PC-3 (cell line): ENCODE results near the gene DNAH7. TPM values are rescaled to one million over a fixed set of nuclear protein-coding genes. Genes with fewer than 3 reads are reported as not detected.

Experiments
- ATAC-seq: fragments of 200-7000 bp; cut with Tn5 transposase; 2 replicates; pipeline ENCODE4 v1.9.1; 2020; ENCODE audit warnings: mild to moderate bottlenecking, moderate library complexity
- BruUV-seq: library from RNA; stranded (reverse); fragments of 400-500 nt; replicated peaks from 2 replicates; lab custom pipeline; 2021; lab: Mats Ljungman, UMichigan
- CTCF ChIA-PET: fragments of 300-600 bp; sonication (Branson Sonifier 250); formaldehyde crosslinking; loops from one replicate; lab custom pipeline; 2022; ENCODE audit warnings: antibody characterized with exemption; lab: Charles Lee
- POLR2A ChIA-PET: fragments of 300-600 bp; sonication (Branson Sonifier 250); formaldehyde crosslinking; loops from one replicate; lab custom pipeline; 2022; ENCODE audit warnings: antibody characterized with exemption; ENCODE audit not compliant: unreplicated experiment; lab: Charles Lee
- DNase-seq: peaks from one replicate; pipeline ENCODE4 v3.0.0-alpha.2; 2015
- H2AFZ ChIP-seq: fragments of 300-600 bp; sonication (generic); 2 replicates; pipeline ENCODE4 v1.6.0; 2016; ENCODE audit warnings: antibody characterized with exemption, low read length
- H3F3A ChIP-seq: fragments of 300-600 bp; sonication (generic); one replicate; pipeline ENCODE4 v1.6.0; 2017; ENCODE audit warnings: antibody characterized with exemption, low read length, control low read depth, mild to moderate bottlenecking; ENCODE audit not compliant: unreplicated experiment
- H3K27ac ChIP-seq: fragments of 300-600 bp; sonication (generic); 2 replicates; pipeline ENCODE4 v1.5.1; 2016; ENCODE audit warnings: mild to moderate bottlenecking, low read length
- H3K27me3 ChIP-seq: fragments of 300-600 bp; sonication (generic); 2 replicates; pipeline ENCODE4 v1.6.1; 2016; ENCODE audit warnings: low read length, mixed read lengths
- H3K36me3 ChIP-seq: fragments of 300-600 bp; sonication (generic); 2 replicates; pipeline ENCODE4 v1.6.1; 2016; ENCODE audit warnings: low read depth, mixed run types, low read length, mixed read lengths
- H3K4me1 ChIP-seq: fragments of 300-600 bp; sonication (generic); 2 replicates; pipeline ENCODE4 v1.5.1; 2016; ENCODE audit warnings: low read length; ENCODE audit not compliant: insufficient read depth
- H3K4me2 ChIP-seq: fragments of 300-600 bp; sonication (generic); 2 replicates; pipeline ENCODE4 v1.6.0; 2016; ENCODE audit warnings: low read length
- H3K4me3 ChIP-seq: fragments of 300-600 bp; sonication (generic); 2 replicates; pipeline ENCODE4 v1.5.1; 2016; ENCODE audit warnings: mild to moderate bottlenecking, low read length, mixed read lengths
- H3K79me2 ChIP-seq: fragments of 300-600 bp; sonication (generic); 2 replicates; pipeline ENCODE4 v1.6.1; 2017; ENCODE audit warnings: low read length, mixed read lengths
- H3K9ac ChIP-seq: fragments of 300-600 bp; sonication (generic); 2 replicates; pipeline ENCODE4 v1.6.0; 2016; ENCODE audit warnings: mild to moderate bottlenecking, low read length
- H3K9me2 ChIP-seq: fragments of 300-600 bp; sonication (generic); replicated peaks from 2 replicates; pipeline ENCODE4 v1.6.1; 2016; ENCODE audit warnings: mixed run types, low read length, mixed read lengths
- H3K9me3 ChIP-seq: fragments of 300-600 bp; sonication (generic); 2 replicates; pipeline ENCODE4 v1.6.1; 2016; ENCODE audit warnings: low read length, mixed read lengths
- H4K20me1 ChIP-seq: fragments of 300-600 bp; sonication (generic); 2 replicates; pipeline ENCODE4 v1.6.1; 2016; ENCODE audit warnings: low read length, mixed read lengths
- EZH2 ChIP-seq: fragments of 300-600 bp; sonication (generic); IDR thresholded peaks from one replicate; pipeline ENCODE4 v1.6.1; 2017; ENCODE audit warnings: antibody characterized with exemption, mild to moderate bottlenecking, low read length; ENCODE audit not compliant: unreplicated experiment
- EZH2phosphoT487 ChIP-seq: fragments of 300-600 bp; sonication (generic); IDR thresholded peaks from 2 replicates; pipeline ENCODE4 v1.6.1; 2018; ENCODE audit warnings: mild to moderate bottlenecking, antibody characterized with exemption, low read length, borderline replicate concordance
- intact Hi-C: fragments of 100-400 bp; cut with micrococcal nuclease; formaldehyde crosslinking; loops from 2 replicates; pipeline ENCODE4 v1.9.0; 2023
- total RNA-seq: library from RNA; depleted of rRNA; stranded (reverse); fragments of >200 nt; gene quantifications from 2 replicates; pipeline ENCODE4 v1.2.3, GENCODE V29; 2014
- TF ChIP-seq, protein P1 (sequence below): fragments of 300-600 bp; sonication (generic); conservative IDR thresholded peaks from 2 replicates; pipeline ENCODE4 v1.5.1; 2017; ENCODE audit warnings: antibody characterized with exemption, low read depth, mild to moderate bottlenecking, low read length

DNAH7 gene
- total RNA-seq, 1 experiment from 2014 or later, result 1.9 TPM

DNA sequence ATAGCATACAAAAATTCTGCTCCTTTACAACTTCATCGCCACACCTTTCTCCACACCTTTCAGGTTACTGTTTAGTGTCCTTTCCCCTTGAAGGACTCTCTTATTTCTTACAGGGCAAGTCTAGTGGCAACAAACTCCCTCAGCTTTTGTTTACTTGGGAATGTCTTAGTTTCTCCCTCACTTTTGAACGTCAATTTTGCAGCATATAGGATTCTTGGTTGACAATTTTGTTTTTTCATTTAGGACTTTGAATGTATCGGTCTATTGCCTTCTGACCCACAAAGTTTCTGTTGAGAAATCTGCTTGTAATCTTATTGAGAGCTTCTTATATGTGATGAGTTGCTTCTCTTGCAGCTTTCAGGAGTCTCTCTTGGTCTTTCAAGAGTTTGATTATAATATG lies 368.2 kb downstream of the DNAH7 start:
- Histone ChIP-seq H3K27me3 (no peaks in the 10 kb centered on the region), H3K36me3 (peaks cover 5% of the 10 kb centered on the region; the same call in 1 of the 2 replicates), H3K4me3 (no peak overlapping the region), H3F3A (no peaks in the 10 kb centered on the region), H3K4me1 (no peaks in the 10 kb centered on the region), H2AFZ (no peak overlapping the region), H3K27ac (no peak overlapping the region), H3K79me2 (no peaks in the 10 kb centered on the region), H3K9me3 (no peaks in the 10 kb centered on the region), H3K9ac (no peak overlapping the region), H3K9me2 (no peaks in the 10 kb centered on the region), H3K4me2 (no peak overlapping the region), H4K20me1 (no peaks in the 10 kb centered on the region)
- ChIA-PET POLR2A (no interaction called here), CTCF (no interaction called here)
- BruUV-seq, result no TSS peak
- DNase-seq, result no peak
- no peak for ATAC-seq
- intact Hi-C loops, result no loop called here
- TF ChIP-seq, protein P1, sequence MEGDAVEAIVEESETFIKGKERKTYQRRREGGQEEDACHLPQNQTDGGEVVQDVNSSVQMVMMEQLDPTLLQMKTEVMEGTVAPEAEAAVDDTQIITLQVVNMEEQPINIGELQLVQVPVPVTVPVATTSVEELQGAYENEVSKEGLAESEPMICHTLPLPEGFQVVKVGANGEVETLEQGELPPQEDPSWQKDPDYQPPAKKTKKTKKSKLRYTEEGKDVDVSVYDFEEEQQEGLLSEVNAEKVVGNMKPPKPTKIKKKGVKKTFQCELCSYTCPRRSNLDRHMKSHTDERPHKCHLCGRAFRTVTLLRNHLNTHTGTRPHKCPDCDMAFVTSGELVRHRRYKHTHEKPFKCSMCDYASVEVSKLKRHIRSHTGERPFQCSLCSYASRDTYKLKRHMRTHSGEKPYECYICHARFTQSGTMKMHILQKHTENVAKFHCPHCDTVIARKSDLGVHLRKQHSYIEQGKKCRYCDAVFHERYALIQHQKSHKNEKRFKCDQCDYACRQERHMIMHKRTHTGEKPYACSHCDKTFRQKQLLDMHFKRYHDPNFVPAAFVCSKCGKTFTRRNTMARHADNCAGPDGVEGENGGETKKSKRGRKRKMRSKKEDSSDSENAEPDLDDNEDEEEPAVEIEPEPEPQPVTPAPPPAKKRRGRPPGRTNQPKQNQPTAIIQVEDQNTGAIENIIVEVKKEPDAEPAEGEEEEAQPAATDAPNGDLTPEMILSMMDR, result no peak
- TF ChIP-seq EZH2 (no peak), EZH2phosphoT487 (no peak)

DNA sequence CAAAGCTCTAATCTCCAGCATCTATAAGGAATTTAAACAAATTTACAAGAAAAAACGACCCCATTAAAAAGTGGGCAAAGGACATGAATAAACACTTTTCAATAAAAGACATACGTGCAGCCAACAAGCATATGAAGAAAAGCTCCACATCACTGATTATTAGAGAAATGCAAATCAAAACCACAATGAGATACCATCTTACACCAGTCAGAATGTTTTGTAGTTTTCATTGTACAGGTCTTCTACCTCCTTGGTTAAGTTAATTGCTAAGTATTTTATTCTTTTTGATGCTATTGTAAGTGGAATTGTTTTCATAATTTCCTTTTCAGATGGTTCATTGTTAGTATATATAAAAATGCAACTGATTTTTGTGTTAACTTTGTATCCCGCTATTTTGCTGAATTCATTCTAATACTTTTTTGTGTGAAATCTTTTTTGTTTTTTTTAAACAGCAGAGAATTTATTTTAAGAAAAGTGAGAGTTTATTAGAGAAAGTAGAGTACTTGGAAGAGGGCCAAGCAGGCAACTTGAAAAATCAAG lies 370.9 kb downstream of the DNAH7 start:
- CTCF ChIA-PET, result no interaction called here
- BruUV-seq, result no TSS peak
- peaks cover 5% of the 10 kb centered on the region; the same call in 1 of the 2 replicates for H3K36me3 ChIP-seq

DNA sequence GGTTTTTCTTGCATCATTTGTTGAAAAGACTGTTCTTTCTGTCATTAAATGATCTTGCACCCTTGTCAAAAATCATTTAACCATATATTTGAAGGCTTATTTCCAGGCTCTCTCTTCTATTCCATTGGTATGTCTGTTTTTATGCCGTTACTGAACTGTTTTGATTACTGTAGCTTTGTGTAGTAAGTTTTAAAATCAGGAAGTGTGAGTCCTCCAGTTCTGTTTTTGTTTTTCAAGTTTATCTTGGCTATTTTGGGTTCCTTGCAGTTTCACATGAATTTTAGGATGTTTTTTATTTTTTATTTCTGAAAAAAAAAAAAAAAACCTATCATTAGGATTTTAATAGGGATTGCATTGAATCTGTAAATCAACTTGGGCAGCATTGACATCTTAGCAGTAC lies 372.6 kb downstream of the DNAH7 start:
- H3K36me3 ChIP-seq, result peaks cover 5% of the 10 kb centered on the region; the same call in 1 of the 2 replicates

More for the DNA sequence above, 370.9 kb downstream of the DNAH7 start:
- no peaks in the 10 kb centered on the region for H3K79me2 ChIP-seq
- no peaks in the 10 kb centered on the region for H3F3A ChIP-seq
- intact Hi-C loops, result no loop called here
- no peak overlapping the region for H3K27ac ChIP-seq
- no peaks in the 10 kb centered on the region for H3K27me3 ChIP-seq
- no peak for DNase-seq
- no peak overlapping the region for H3K4me3 ChIP-seq
- no peaks in the 10 kb centered on the region for H3K4me1 ChIP-seq
- TF ChIP-seq EZH2 (no peak), EZH2phosphoT487 (no peak)
- TF ChIP-seq, protein P1, result no peak
- no peak for ATAC-seq
- H2AFZ ChIP-seq, result no peak overlapping the region
- H3K9ac ChIP-seq, result no peak overlapping the region
- no peaks in the 10 kb centered on the region for H3K9me3 ChIP-seq
- no peak overlapping the region for H3K4me2 ChIP-seq
- H4K20me1 ChIP-seq, result no peaks in the 10 kb centered on the region
- no peaks in the 10 kb centered on the region for H3K9me2 ChIP-seq
- POLR2A ChIA-PET, result no interaction called here

More for the DNA sequence above, 372.6 kb downstream of the DNAH7 start:
- H3K4me3 ChIP-seq, result no peak overlapping the region
- ChIA-PET CTCF (no interaction called here), POLR2A (no interaction called here)
- intact Hi-C loops, result no loop called here
- H3K9me3 ChIP-seq, result no peaks in the 10 kb centered on the region
- ATAC-seq (no peak), DNase-seq (no peak)
- no peak overlapping the region for H2AFZ ChIP-seq
- no peaks in the 10 kb centered on the region for H3K4me1 ChIP-seq
- H3F3A ChIP-seq, result no peaks in the 10 kb centered on the region
- no peak overlapping the region for H3K9ac ChIP-seq
- H3K9me2 ChIP-seq, result no peaks in the 10 kb centered on the region
- no peaks in the 10 kb centered on the region for H3K27me3 ChIP-seq
- no peaks in the 10 kb centered on the region for H4K20me1 ChIP-seq
- H3K4me2 ChIP-seq, result no peak overlapping the region
- H3K79me2 ChIP-seq, result no peaks in the 10 kb centered on the region
- no peak overlapping the region for H3K27ac ChIP-seq
- no TSS peak for BruUV-seq
- TF ChIP-seq, protein P1, result no peak
- no peak for TF ChIP-seq EZH2
- TF ChIP-seq EZH2phosphoT487, result no peak
